ENCODE results near the gene ARFRP1.
A peak's percentile ranks its signal among the peaks of the same experiment; 100 is the strongest.

ARFRP1 gene

GRCh38 chr20:63701051-63701328 lies 6.8 kb downstream of the ARFRP1 start:
- H3K36me3 ChIP-seq (ENCODE audit: control insufficient read depth, insufficient read depth, low read length): peaks cover 30% of the 10 kb centered on the region
- no peak for DNase-seq (ENCODE audit: extremely low read depth, insufficient read length)

GRCh38 chr20:63700199-63701050 lies 7.4 kb downstream of the ARFRP1 start:
- TF ChIP-seq CTCF (IDR thresholded peaks at IDR 0.05; ENCODE audit: insufficient read depth, low read length, poor library complexity, severe bottlenecking): no peak
- no peak overlapping the region for H3K4me3 ChIP-seq (replicated peaks; ENCODE audit: low read depth, low read length)
- H3K36me3 ChIP-seq (ENCODE audit: control insufficient read depth, insufficient read depth, low read length): peaks cover 27% of the 10 kb centered on the region

More at GRCh38 chr20:63701051-63701328, 6.8 kb downstream of the ARFRP1 start:
- TF ChIP-seq CTCF (IDR thresholded peaks at IDR 0.05; ENCODE audit: insufficient read depth, low read length, poor library complexity, severe bottlenecking): no peak
- Histone ChIP-seq H3K27me3 (replicated peaks; ENCODE audit: control insufficient read depth, insufficient read depth, low read length) (no peaks in the 10 kb centered on the region), H3K4me3 (replicated peaks; ENCODE audit: low read depth, low read length) (no peak overlapping the region)

GRCh38 chr20:63699466-63700198 lies 8.1 kb downstream of the ARFRP1 start:
- no peaks in the 10 kb centered on the region for H3K27me3 ChIP-seq (replicated peaks; ENCODE audit: control insufficient read depth, insufficient read depth, low read length)
- DNase-seq (ENCODE audit: extremely low read depth, insufficient read length): no peak
- no peak overlapping the region for H3K4me3 ChIP-seq (replicated peaks; ENCODE audit: low read depth, low read length)
- no peak for TF ChIP-seq CTCF (IDR thresholded peaks at IDR 0.05; ENCODE audit: insufficient read depth, low read length, poor library complexity, severe bottlenecking)
- H3K36me3 ChIP-seq (ENCODE audit: control insufficient read depth, insufficient read depth, low read length): peaks cover 19% of the 10 kb centered on the region

More at GRCh38 chr20:63700199-63701050, 7.4 kb downstream of the ARFRP1 start:
- H3K27me3 ChIP-seq (replicated peaks; ENCODE audit: control insufficient read depth, insufficient read depth, low read length): no peaks in the 10 kb centered on the region
- no peak for DNase-seq (ENCODE audit: extremely low read depth, insufficient read length)

- peak; percentile 74 for DNase-seq (ENCODE audit: extremely low read depth, insufficient read length)
- peaks cover 15% of the 10 kb centered on the region for H3K36me3 ChIP-seq (ENCODE audit: control insufficient read depth, insufficient read depth, low read length)
- no peak overlapping the region for H3K4me3 ChIP-seq (replicated peaks; ENCODE audit: low read depth, low read length)
- no peaks in the 10 kb centered on the region for H3K27me3 ChIP-seq (replicated peaks; ENCODE audit: control insufficient read depth, insufficient read depth, low read length)
- TF ChIP-seq CTCF (IDR thresholded peaks at IDR 0.05; ENCODE audit: insufficient read depth, low read length, poor library complexity, severe bottlenecking): no peak
Observed at GRCh38 chr20:63698739-63699465, 8.9 kb downstream of the ARFRP1 start.

GRCh38 chr20:63697868-63698545 lies 9.8 kb downstream of the ARFRP1 start:
- TF ChIP-seq CTCF (IDR thresholded peaks at IDR 0.05; ENCODE audit: insufficient read depth, low read length, poor library complexity, severe bottlenecking): no peak
- no peak overlapping the region for H3K4me3 ChIP-seq (replicated peaks; ENCODE audit: low read depth, low read length)
- no peak for DNase-seq (ENCODE audit: extremely low read depth, insufficient read length)

More at GRCh38 chr20:63697868-63698545, 9.8 kb downstream of the ARFRP1 start:
- Histone ChIP-seq H3K36me3 (ENCODE audit: control insufficient read depth, insufficient read depth, low read length) (peaks cover 14% of the 10 kb centered on the region), H3K27me3 (replicated peaks; ENCODE audit: control insufficient read depth, insufficient read depth, low read length) (no peaks in the 10 kb centered on the region)
